ENCODE data around the gene ZCCHC7. TPM values are rescaled to one million over a fixed set of nuclear protein-coding genes. Genes with fewer than 3 reads are reported as not detected.

Gene ZCCHC7
- total and polyA plus RNA-seq, 2 of the 8 experiments (the other 6 are each of a cell fraction or from before 2014, with no cell fraction given), result 12.2 to 27.5 TPM

GRCh38 chr9:37336150-37336549 is 215.8 kb downstream of the ZCCHC7 start:
- ChIA-PET CTCF (ENCODE audit: partially characterized antibody) (interaction anchor here (0.8 to 1.5 kb wide), 3 partner anchors 12 to 567 kb away, joined by 3 read pairs; no protein-coding TSS in a partner anchor), POLR2A (ENCODE audit: partially characterized antibody) (no interaction called here)
- DNase-seq (ENCODE audit: low read depth in 1 of 2, low spot score in 2 of 2) (no peak), FAIRE-seq (no peak)
- no peak overlapping the region for H4K8ac ChIP-seq (ENCODE audit: extremely low read depth, insufficient read depth, low read length)
- H3K4me3 ChIP-seq (ENCODE audit: extremely low read depth in 1 of 4, insufficient read depth in 2 of 4, low read depth in 3 of 4, low read length in 4 of 4), result no peak overlapping the region
- no peak overlapping the region for H2BK12ac ChIP-seq (ENCODE audit: low read depth, low read length)
- H2BK15ac ChIP-seq (ENCODE audit: low read length), result no peak overlapping the region
- no peak overlapping the region for H3K18ac ChIP-seq (ENCODE audit: extremely low read depth, low read length)
- H3K4me2 ChIP-seq (ENCODE audit: insufficient read depth in 1 of 2, low read depth in 2 of 2, low read length in 2 of 2), result no peak overlapping the region
- no peaks in the 10 kb centered on the region for H3K36me3 ChIP-seq (ENCODE audit: control insufficient read depth in 2 of 4, insufficient read depth in 4 of 4, low read length in 3 of 4)
- no peaks in the 10 kb centered on the region for H3K79me2 ChIP-seq (ENCODE audit: control insufficient read depth in 1 of 2, insufficient read depth in 2 of 2, low read length in 2 of 2)
- H2BK5ac ChIP-seq (ENCODE audit: low read depth, low read length), result no peak overlapping the region
- H3K9me3 ChIP-seq (ENCODE audit: insufficient read depth in 2 of 2, low read depth in 1 of 2, low read length in 1 of 2), result no peaks in the 10 kb centered on the region
- no peak overlapping the region for H3K4ac ChIP-seq (replicated peaks; ENCODE audit: insufficient read length, low read depth, low read length)
- H3K23ac ChIP-seq (ENCODE audit: insufficient read length), result no peak overlapping the region
- H4K91ac ChIP-seq (replicated peaks; ENCODE audit: insufficient read length, low read length), result no peak overlapping the region
- H2AFZ ChIP-seq (ENCODE audit: low read length), result no peak overlapping the region
- no peak overlapping the region for H3K14ac ChIP-seq (ENCODE audit: insufficient read length)
- no peak overlapping the region for H3K9ac ChIP-seq (replicated peaks in 1 of 4; ENCODE audit: extremely low read depth in 1 of 4, low read depth in 3 of 4, low read length in 3 of 4)
- H3K27ac ChIP-seq (ENCODE audit: low read depth, low read length), result no peak overlapping the region
- H3K56ac ChIP-seq (replicated peaks; ENCODE audit: insufficient read length, low read depth, low read length), result no peak overlapping the region
- H2AK5ac ChIP-seq (ENCODE audit: low read depth, low read length), result no peak overlapping the region
- H3K4me1 ChIP-seq (replicated peaks in 1 of 4; ENCODE audit: control insufficient read depth in 3 of 4, insufficient read depth in 4 of 4, low read length in 3 of 4), result peaks cover 0 to 18% (median 8%) of the 10 kb centered on the region in 4 experiments; a peak in 5 of 7 replicates
- no peak overlapping the region for H2BK120ac ChIP-seq (replicated peaks; ENCODE audit: low read depth, low read length)
- no peaks in the 10 kb centered on the region for H3K23me2 ChIP-seq (ENCODE audit: low read depth, low read length)
- H2BK20ac ChIP-seq (ENCODE audit: low read length), result no peak overlapping the region
- H3K27me3 ChIP-seq (replicated peaks in 1 of 4; ENCODE audit: control insufficient read depth in 3 of 4, extremely low read depth in 1 of 4, insufficient read depth in 3 of 4, low read length in 3 of 4), result no peaks in the 10 kb centered on the region
- 94% methylated on average over 3 of the region's 3 CpGs; no CpG with 5 or more reads in 1 of the 2 experiments for WGBS, 2 experiments (ENCODE audit: extremely low coverage in 1 of 2, insufficient coverage in 1 of 2, insufficient read length in 1 of 2, insufficient replicate concordance in 2 of 2, low coverage in 1 of 2, low lambda C conversion rate in 2 of 2, missing lambda C conversion rate in 1 of 2)
- peaks cover 0 to 1% of the 10 kb centered on the region in 2 experiments for H4K20me1 ChIP-seq (replicated peaks in 1 of 2; ENCODE audit: control insufficient read depth in 1 of 2, insufficient read depth in 2 of 2, low read length in 2 of 2)
- H3K79me1 ChIP-seq (ENCODE audit: low read depth, low read length), result no peaks in the 10 kb centered on the region
- no peak overlapping the region for H4K5ac ChIP-seq (ENCODE audit: insufficient read length, low read depth, low read length)
- TF ChIP-seq MAFK (IDR thresholded peaks at IDR 0.05; ENCODE audit: low read depth, low read length) (no peak), HDAC6 (IDR thresholded peaks at IDR 0.05; ENCODE audit: low read depth, low read length) (no peak), RNF2 (IDR thresholded peaks at IDR 0.05; ENCODE audit: borderline replicate concordance, low read depth, low read length, missing control alignments, poor library complexity, severe bottlenecking) (no peak), NRF1 (IDR thresholded peaks at IDR 0.05; ENCODE audit: low read depth, low read length) (no peak), EP300 (IDR thresholded peaks at IDR 0.05; ENCODE audit: borderline replicate concordance in 1 of 2, low read depth in 2 of 2, low read length in 2 of 2) (no peak), POU5F1 (IDR thresholded peaks at IDR 0.05; ENCODE audit: low read depth, low read length) (no peak), SRF (IDR thresholded peaks at IDR 0.05; ENCODE audit: low read depth, low read length) (no peak), BCL11A (IDR thresholded peaks at IDR 0.05; ENCODE audit: low read depth in 2 of 2, low read length in 2 of 2) (no peak), USF2 (IDR thresholded peaks at IDR 0.05; ENCODE audit: low read length) (no peak), CEBPB (IDR thresholded peaks at IDR 0.05; ENCODE audit: low read depth, low read length) (no peak)
- TF ChIP-seq, protein P1, sequence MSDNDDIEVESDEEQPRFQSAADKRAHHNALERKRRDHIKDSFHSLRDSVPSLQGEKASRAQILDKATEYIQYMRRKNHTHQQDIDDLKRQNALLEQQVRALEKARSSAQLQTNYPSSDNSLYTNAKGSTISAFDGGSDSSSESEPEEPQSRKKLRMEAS (IDR thresholded peaks at IDR 0.05), result no peak
